Measurements from ENCODE around the gene CDPF1.
"Not testable (repeated sequence)": the region's sequence is repeated elsewhere in the genome, so short reads cannot be mapped to it uniquely, and the experiment has no call there.

The CDPF1 gene

GRCh38 chr22:46224898-46225290, 25.2 kb downstream of the CDPF1 start:
- no peak for DNase-seq (ENCODE audit: low read depth)

DNA sequence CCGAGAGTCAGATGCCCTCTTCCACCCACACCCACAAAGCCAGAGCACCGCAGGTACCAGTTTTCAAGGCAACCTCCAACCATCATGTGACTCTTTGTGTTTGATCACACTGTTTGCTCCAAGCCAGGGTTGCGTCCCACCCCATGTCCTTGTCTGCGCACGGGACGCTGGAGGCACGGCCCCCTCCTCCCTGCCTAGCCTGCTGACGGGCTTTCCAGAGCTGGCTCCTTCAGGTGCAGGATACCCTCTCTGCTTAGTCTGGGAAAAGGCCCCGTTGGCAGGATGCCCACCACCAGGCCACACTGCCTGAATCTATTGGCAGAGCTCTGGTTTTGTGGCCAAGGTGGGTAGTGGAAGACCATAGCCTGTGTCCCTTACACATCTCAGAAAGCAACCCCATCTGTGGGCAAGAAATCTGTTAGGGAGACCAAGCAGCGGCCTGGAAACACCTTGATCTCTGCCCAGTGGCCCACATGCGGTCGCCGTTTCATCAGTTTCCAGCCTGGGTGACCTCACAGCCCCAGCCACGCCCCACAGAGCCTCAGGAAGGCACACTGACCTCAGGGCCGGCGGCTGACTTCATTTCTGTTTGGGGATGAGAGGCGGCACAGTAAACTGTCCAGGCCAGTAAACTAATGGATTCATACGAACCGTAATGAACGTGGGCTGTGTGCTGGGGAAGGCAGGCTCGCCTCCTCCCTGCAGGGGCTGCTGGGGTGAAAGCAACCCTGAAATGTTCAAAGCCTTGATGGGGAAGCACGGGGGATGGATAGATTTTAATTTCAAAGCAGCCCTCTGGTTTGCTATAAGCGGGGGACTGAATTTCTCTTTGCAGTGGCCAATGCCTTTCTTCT, 25.8 kb downstream of the CDPF1 start:
- DNase-seq (ENCODE audit: low read depth) = no peak

- peak; percentile 13 for DNase-seq (ENCODE audit: low read depth)
Observed at GRCh38 chr22:46220921-46221320, 29.2 kb downstream of the CDPF1 start.

DNA sequence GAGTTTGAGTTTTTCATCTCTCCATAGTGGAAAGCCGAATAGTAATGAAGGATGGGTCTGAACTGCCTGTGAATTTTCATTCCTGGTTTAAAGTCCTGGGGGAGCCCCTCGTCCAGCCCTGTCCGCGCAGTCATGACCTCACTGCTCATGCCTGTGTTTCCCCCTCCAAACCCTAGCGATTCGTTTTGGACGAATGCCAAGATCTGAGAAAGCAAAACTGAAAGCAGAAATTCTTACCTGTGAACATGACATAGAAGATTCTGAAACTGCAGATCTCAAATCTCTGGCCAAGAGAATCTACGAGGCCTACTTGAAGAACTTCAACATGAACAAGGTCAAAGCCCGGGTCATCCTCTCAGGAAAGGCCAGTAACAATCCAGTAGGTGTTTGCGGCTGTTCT, 30.5 kb downstream of the CDPF1 start:
- no peak for DNase-seq (ENCODE audit: low read depth)

GRCh38 chr22:46214616-46215015, 35.5 kb downstream of the CDPF1 start:
- no peak for DNase-seq (ENCODE audit: low read depth)

GRCh38 chr22:46214149-46214548, 35.9 kb downstream of the CDPF1 start:
- no peak for DNase-seq (ENCODE audit: low read depth)

DNA sequence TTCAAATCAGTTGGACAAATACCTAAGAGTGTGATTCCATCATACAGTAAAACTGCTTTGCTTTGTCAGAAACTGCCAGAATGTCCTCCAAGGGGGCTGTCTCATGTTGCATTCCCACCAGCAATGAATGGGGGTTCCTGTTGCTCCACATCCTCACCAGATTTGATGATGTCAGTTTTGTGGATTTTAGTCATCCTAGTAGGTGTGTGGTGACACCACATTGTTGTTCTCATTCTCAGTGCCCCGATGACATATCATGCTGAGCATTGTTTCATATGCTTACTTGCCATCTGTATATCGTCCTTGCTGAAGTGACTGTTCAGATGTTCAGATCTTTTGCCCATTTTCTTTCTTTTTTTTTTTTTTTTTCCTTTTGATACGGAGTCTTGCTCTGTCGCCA, 37.0 kb downstream of the CDPF1 start:
- DNase-seq (ENCODE audit: low read depth) = peak; percentile 9

DNA sequence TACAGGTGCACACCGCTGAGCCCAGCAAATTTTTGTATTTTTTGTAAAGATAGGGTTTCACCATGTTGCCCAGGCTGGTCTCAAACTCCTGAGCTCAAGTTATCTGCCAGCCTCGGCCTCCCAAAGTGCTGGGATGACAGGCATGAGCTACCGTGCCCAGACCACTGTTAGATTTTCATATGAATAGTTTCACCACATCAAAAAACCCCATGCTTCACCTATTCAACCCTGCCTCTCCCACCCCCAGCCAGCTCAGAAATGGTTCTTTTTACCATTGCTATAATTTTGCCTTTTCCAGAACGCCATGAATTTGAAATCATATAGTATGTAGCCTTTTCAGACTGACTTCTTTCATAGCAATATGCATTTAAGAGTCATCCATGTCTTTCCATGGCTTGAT, 37.9 kb downstream of the CDPF1 start:
- DNase-seq (ENCODE audit: low read depth) = no peak

- DNase-seq (ENCODE audit: low read depth) = no peak
Observed at GRCh38 chr22:46209262-46209661, 40.8 kb downstream of the CDPF1 start.

DNA sequence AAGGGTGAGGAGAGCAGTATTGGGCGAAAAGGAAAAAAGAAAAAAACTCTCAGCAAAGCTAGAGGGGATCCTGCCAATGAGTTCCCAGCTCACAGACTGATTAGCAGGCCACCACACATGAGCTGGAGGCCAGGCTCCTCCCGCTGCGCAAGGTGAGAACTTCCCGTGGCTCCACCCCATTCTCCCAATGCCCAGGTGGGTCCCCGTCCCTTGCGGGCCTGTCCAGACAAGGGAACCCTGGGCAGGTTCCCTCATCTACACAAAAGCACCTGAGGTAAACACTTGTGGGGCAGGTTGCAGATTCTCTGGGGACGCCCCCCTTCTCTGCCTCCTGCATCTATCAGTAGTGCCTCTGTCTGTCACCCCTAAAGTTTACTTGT, 46.5 kb downstream of the CDPF1 start:
- DNase-seq (ENCODE audit: low read depth) = no peak

DNA sequence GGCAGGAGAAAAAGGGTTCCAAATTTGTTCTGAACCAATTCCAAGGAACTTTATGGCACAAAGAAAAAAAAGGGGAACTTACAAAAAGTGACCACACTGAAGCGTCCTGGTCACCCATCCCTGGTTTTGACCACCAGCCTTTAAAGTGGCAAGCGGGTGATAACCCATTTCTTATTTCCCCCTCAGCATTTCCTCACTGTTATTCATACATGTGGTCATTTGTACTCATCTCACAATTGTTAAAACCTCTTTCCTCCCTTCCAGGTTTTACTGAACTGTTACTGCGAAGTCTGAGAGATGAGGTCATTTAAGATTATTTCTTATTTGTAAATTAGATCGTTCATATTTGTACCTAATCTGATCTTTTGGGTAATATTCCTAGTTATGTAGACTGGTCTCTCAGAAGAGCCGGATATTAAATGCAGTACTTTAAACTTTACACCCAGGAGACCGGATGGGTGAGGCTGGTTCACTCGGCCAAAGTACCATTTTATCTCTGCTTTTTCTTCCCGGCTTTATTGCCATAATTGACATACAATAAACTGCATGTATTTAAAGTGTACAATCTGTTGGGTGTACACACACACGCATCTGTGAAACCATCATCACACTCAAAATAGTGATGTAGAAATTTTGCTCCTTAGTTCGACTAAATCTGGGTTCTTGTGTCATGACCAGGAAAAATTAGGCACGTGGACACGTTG, 47.0 kb downstream of the CDPF1 start:
- no peak for DNase-seq (ENCODE audit: low read depth)

GRCh38 chr22:46201059-46201757, 48.9 kb downstream of the CDPF1 start:
- DNase-seq (ENCODE audit: low read depth) = no peak

DNA sequence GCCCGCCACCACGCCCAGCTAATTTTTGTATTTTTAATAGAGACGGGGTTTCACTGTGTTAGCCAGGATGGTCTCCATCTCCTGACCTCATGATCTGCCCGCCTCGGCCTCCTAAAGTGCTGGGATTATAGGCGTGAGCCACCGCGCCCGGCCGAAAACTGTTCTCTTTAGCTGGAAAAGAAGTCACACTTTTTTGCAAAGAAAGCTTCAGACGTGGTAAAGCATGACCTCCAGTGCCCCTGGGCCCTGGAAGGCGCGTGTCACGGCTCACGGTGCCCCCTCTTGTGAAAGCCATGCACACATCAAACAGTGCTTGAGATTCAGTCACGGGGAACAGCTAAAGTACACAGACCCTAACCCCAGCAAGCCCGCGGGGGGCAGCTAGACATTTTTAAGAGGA, 51.3 kb downstream of the CDPF1 start:
- DNase-seq (ENCODE audit: low read depth) = not testable (repeated sequence)

DNA sequence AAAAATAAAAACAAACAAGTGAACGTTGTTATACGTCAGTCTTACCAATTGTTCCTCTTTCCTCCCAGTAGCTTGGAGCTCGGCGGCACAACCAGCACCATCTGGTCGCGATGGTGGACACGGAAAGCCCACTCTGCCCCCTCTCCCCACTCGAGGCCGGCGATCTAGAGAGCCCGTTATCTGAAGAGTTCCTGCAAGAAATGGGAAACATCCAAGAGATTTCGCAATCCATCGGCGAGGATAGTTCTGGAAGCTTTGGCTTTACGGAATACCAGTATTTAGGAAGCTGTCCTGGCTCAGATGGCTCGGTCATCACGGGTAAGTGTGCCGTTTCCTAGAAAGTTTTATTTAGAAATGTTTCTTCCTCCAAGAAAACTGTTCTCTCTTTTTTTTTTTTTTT, 51.8 kb downstream of the CDPF1 start:
- DNase-seq (ENCODE audit: low read depth) = no peak

- DNase-seq (ENCODE audit: low read depth) = peak; percentile 10
Observed at GRCh38 chr22:46196278-46196677, 53.8 kb downstream of the CDPF1 start.

DNA sequence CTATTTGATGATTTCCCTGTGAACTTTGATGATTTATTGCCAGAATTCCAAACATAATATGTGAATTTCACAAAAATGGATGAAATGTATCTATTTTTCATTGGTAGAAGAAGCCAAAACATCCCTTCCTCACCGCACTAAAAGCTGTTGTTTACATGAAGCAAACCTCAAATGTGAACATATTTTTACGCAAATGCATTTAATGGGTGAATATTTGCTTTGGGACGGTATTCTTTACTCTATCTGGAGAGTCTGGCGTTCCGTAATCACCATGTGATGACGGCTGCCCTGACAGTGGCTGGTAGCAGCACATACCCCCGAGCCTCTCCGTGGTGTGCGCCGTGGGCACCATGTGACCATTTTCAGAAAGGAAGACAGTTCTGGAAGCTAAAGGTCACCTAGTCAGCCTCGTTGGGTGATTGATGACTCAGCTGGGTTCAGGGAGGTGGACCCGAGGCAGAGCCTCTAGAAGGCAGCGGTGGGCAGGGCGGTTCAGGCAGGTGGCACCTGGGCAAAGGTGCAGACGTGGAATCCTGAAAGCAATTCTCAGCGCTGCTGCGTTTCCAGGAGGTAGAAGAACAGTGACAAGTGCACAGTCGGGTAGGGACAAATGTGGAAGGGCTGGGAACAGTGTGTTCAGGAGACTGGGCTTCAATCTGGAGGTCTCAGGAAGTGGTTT, 54.5 kb downstream of the CDPF1 start:
- no peak for DNase-seq (ENCODE audit: low read depth)

Data from EH (cell line).